Measurements from ENCODE around the gene TENM4.

Gene TENM4

DNA sequence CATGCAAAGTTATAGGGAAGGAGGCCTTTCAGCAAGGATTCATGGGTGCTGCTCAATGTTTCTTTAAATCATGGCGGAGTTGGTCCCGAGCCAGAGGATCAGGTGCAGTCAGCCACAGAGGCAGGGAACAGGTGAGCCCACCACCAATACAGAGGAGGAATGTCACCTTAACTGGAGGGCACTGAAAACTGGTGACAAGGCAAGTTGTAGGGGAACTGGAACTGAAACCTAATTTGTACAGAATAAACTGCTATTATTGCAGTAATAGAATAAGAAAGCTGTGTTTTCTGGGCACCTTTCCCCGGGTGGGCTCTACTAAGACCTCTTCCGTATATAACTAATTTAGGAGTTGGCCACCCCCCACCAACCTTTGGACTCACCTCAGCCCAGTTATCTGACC, 570.2 kb downstream of the TENM4 start:
- TF ChIP-seq, protein P1, sequence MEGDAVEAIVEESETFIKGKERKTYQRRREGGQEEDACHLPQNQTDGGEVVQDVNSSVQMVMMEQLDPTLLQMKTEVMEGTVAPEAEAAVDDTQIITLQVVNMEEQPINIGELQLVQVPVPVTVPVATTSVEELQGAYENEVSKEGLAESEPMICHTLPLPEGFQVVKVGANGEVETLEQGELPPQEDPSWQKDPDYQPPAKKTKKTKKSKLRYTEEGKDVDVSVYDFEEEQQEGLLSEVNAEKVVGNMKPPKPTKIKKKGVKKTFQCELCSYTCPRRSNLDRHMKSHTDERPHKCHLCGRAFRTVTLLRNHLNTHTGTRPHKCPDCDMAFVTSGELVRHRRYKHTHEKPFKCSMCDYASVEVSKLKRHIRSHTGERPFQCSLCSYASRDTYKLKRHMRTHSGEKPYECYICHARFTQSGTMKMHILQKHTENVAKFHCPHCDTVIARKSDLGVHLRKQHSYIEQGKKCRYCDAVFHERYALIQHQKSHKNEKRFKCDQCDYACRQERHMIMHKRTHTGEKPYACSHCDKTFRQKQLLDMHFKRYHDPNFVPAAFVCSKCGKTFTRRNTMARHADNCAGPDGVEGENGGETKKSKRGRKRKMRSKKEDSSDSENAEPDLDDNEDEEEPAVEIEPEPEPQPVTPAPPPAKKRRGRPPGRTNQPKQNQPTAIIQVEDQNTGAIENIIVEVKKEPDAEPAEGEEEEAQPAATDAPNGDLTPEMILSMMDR (IDR thresholded peaks at IDR 0.05; ENCODE audit: low read depth, low read length, poor library complexity, severe bottlenecking): no peak
- TF ChIP-seq EZH2phosphoT487 (IDR thresholded peaks at IDR 0.05; ENCODE audit: borderline replicate concordance, low read length): no peak
- Histone ChIP-seq H3K4me3 (ENCODE audit: low read length) (no peak overlapping the region), H3K27me3 (ENCODE audit: control insufficient read depth, low read length) (no peaks in the 10 kb centered on the region), H3F3A (ENCODE audit: control insufficient read depth, insufficient read depth) (no peaks in the 10 kb centered on the region), H4K20me1 (ENCODE audit: control insufficient read depth, insufficient read depth, low read depth, low read length) (no peaks in the 10 kb centered on the region), H3K36me3 (ENCODE audit: control insufficient read depth, low read length) (no peaks in the 10 kb centered on the region), H3K9me2 (replicated peaks; ENCODE audit: control insufficient read depth, low read length) (no peaks in the 10 kb centered on the region), H3K79me2 (ENCODE audit: control insufficient read depth, low read length) (no peaks in the 10 kb centered on the region), H3K27ac (ENCODE audit: low read depth, low read length) (no peak overlapping the region), H3K4me1 (ENCODE audit: control insufficient read depth, low read length) (no peaks in the 10 kb centered on the region), H3K4me2 (ENCODE audit: low read length) (no peak overlapping the region), H3K9me3 (ENCODE audit: control insufficient read depth, insufficient read depth, low read length) (no peaks in the 10 kb centered on the region)

DNA sequence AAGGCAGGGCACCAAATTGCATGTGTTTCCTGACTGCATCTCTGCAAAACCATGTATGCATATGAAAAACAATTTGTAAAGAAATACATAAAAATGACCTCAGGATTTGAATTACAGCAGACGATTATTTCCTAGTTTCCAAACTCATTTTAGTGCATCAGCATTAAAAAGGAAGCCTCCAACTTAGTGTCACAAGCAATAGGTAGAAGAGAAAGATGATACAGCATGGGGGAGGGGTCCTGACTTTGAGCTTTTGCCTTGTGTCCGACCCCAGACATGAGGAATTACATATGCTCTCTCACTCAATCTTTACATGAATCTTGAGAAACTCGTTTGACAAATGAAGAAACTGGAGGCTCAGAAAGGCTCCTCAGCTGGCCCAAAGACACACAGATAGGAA, 571.5 kb downstream of the TENM4 start:
- no peak overlapping the region for H3K27ac ChIP-seq (ENCODE audit: low read depth, low read length)

DNA sequence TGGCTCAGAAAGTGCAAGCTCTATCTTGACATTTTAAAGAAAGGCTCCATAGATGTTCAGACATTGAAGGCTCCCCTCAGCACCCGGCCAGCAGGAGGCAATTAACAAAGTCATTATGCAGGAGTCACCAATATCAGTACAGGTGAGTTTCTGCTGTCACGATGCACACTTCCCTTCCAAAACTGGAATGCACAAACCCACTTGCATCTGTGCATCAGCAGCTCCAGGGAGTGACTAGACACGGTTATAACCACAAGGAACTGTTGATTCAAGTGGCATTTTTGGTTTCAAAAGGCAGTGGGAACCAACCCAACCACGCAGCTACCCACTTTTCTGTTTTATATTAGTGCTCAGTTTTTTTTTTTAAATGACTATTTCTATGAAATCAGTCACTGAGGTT, 572.3 kb downstream of the TENM4 start:
- H3K27ac ChIP-seq (ENCODE audit: low read depth, low read length): no peak overlapping the region
- no peak overlapping the region for H3K4me3 ChIP-seq (ENCODE audit: low read length)
- no peaks in the 10 kb centered on the region for H3F3A ChIP-seq (ENCODE audit: control insufficient read depth, insufficient read depth)
- no peaks in the 10 kb centered on the region for H4K20me1 ChIP-seq (ENCODE audit: control insufficient read depth, insufficient read depth, low read depth, low read length)
- no peaks in the 10 kb centered on the region for H3K27me3 ChIP-seq (ENCODE audit: control insufficient read depth, low read length)
- no peaks in the 10 kb centered on the region for H3K9me2 ChIP-seq (replicated peaks; ENCODE audit: control insufficient read depth, low read length)
- no peak overlapping the region for H3K4me2 ChIP-seq (ENCODE audit: low read length)
- H3K9me3 ChIP-seq (ENCODE audit: control insufficient read depth, insufficient read depth, low read length): no peaks in the 10 kb centered on the region
- H3K4me1 ChIP-seq (ENCODE audit: control insufficient read depth, low read length): no peaks in the 10 kb centered on the region
- no peaks in the 10 kb centered on the region for H3K79me2 ChIP-seq (ENCODE audit: control insufficient read depth, low read length)
- no peaks in the 10 kb centered on the region for H3K36me3 ChIP-seq (ENCODE audit: control insufficient read depth, low read length)
- no peak for TF ChIP-seq EZH2phosphoT487 (IDR thresholded peaks at IDR 0.05; ENCODE audit: borderline replicate concordance, low read length)
- TF ChIP-seq, protein P1 (IDR thresholded peaks at IDR 0.05; ENCODE audit: low read depth, low read length, poor library complexity, severe bottlenecking): no peak

More for the DNA sequence above, 571.5 kb downstream of the TENM4 start:
- H3K4me1 ChIP-seq (ENCODE audit: control insufficient read depth, low read length): no peaks in the 10 kb centered on the region
- TF ChIP-seq, protein P1 (IDR thresholded peaks at IDR 0.05; ENCODE audit: low read depth, low read length, poor library complexity, severe bottlenecking): no peak
- no peak for TF ChIP-seq EZH2phosphoT487 (IDR thresholded peaks at IDR 0.05; ENCODE audit: borderline replicate concordance, low read length)
- no peaks in the 10 kb centered on the region for H4K20me1 ChIP-seq (ENCODE audit: control insufficient read depth, insufficient read depth, low read depth, low read length)
- no peaks in the 10 kb centered on the region for H3F3A ChIP-seq (ENCODE audit: control insufficient read depth, insufficient read depth)
- H3K9me2 ChIP-seq (replicated peaks; ENCODE audit: control insufficient read depth, low read length): no peaks in the 10 kb centered on the region
- no peaks in the 10 kb centered on the region for H3K36me3 ChIP-seq (ENCODE audit: control insufficient read depth, low read length)
- H3K4me2 ChIP-seq (ENCODE audit: low read length): no peak overlapping the region
- H3K27me3 ChIP-seq (ENCODE audit: control insufficient read depth, low read length): no peaks in the 10 kb centered on the region
- no peaks in the 10 kb centered on the region for H3K79me2 ChIP-seq (ENCODE audit: control insufficient read depth, low read length)
- H3K9me3 ChIP-seq (ENCODE audit: control insufficient read depth, insufficient read depth, low read length): no peaks in the 10 kb centered on the region
- H3K4me3 ChIP-seq (ENCODE audit: low read length): no peak overlapping the region

Data from DOHH2 (cell line).